ENCODE results near the gene AGK.

DNA sequence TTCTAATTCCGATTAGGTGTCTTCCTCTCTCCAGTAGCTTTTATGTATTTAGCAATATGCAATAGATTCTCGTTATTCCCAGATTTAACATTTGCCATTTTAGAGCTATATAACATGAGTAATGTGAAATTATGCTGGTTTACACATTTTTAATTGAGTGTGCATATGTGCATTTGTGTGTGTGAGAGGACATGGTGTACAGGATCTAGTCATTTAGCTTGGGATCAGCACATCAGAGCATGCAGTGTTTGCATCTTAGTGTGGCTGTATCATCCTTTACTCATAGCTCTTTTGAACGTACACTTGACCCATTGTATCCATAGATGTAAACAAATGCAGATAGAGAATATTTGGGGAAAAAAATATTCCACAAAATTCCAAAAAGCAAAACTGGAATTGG is 84.8 kb downstream of the AGK start:
- TF ChIP-seq, protein P1, sequence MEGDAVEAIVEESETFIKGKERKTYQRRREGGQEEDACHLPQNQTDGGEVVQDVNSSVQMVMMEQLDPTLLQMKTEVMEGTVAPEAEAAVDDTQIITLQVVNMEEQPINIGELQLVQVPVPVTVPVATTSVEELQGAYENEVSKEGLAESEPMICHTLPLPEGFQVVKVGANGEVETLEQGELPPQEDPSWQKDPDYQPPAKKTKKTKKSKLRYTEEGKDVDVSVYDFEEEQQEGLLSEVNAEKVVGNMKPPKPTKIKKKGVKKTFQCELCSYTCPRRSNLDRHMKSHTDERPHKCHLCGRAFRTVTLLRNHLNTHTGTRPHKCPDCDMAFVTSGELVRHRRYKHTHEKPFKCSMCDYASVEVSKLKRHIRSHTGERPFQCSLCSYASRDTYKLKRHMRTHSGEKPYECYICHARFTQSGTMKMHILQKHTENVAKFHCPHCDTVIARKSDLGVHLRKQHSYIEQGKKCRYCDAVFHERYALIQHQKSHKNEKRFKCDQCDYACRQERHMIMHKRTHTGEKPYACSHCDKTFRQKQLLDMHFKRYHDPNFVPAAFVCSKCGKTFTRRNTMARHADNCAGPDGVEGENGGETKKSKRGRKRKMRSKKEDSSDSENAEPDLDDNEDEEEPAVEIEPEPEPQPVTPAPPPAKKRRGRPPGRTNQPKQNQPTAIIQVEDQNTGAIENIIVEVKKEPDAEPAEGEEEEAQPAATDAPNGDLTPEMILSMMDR (IDR thresholded peaks at IDR 0.05), result no peak
- TF ChIP-seq POLR2A (IDR thresholded peaks at IDR 0.05), result no peak

All from lower leg skin (tissue), 3 donors.